Spleen (tissue), 11 donors: ENCODE results near the gene NRARP. TPM values are rescaled to one million over a fixed set of nuclear protein-coding genes. Genes with fewer than 3 reads are reported as not detected.

Experiments used
- DNase-seq: peaks from one replicate; pipeline ENCODE4 v3.0.0-alpha.2; 2020
- H3K27ac ChIP-seq, 8 donors: fragments of 200-600 bp; sonication (generic) in 7 of 8; 1 replicate in 4 of 8; 2 replicates in 4 of 8; pipeline versions ENCODE4 v1.5.0 to v1.8.0; 2016 to 2021; ENCODE audit warnings: inconsistent platforms in 4 of 8, mild to moderate bottlenecking in 4 of 8, moderate library complexity in 1 of 8
- H3K27me3 ChIP-seq, 7 donors: fragments of 200-600 bp; sonication (generic) in 6 of 7; replicated peaks in 1 of 7; 1 replicate in 4 of 7; 2 replicates in 3 of 7; pipeline versions ENCODE4 v1.5.0 to v1.8.0; 2016 to 2021; ENCODE audit warnings: inconsistent platforms in 3 of 7, mild to moderate bottlenecking in 1 of 7
- H3K36me3 ChIP-seq, 6 donors: fragments of 200-600 bp; sonication (generic) in 5 of 6; 1 replicate in 4 of 6; 2 replicates in 2 of 6; pipeline versions ENCODE4 v1.5.0 to v1.8.0; 2016 to 2021; ENCODE audit warnings: inconsistent platforms in 2 of 6
- H3K4me1 ChIP-seq, 6 donors: fragments of 200-600 bp; sonication (generic) in 5 of 6; 1 replicate in 3 of 6; 2 replicates in 3 of 6; pipeline versions ENCODE4 v1.5.0 to v1.8.0; 2016 to 2021; ENCODE audit warnings: inconsistent platforms in 3 of 6
- H3K4me3 ChIP-seq, 8 donors: fragments of 200-600 bp; sonication (generic) in 7 of 8; 1 replicate in 4 of 8; 2 replicates in 4 of 8; pipeline versions ENCODE4 v1.5.0 to v1.8.0; 2016 to 2021; ENCODE audit warnings: inconsistent platforms in 4 of 8, mild to moderate bottlenecking in 4 of 8, moderate library complexity in 2 of 8
- H3K9me3 ChIP-seq, 8 donors: fragments of 200-600 bp; sonication (generic) in 7 of 8; 1 replicate in 4 of 8; 2 replicates in 4 of 8; pipeline versions ENCODE4 v1.5.0 to v1.8.0; 2016 to 2021; ENCODE audit warnings: inconsistent platforms in 4 of 8
- CTCF ChIP-seq, 11 experiments: fragments of 200-600 bp in 7 of 11; fragments of 450-650 bp in 4 of 11; sonication (generic) in 4 of 11; IDR thresholded peaks in 8 of 11; conservative IDR thresholded peaks in 3 of 11; 1 replicate in 7 of 11; 2 replicates in 4 of 11; pipeline versions ENCODE4 v1.4.0 to v1.8.0; 2016 to 2021; ENCODE audit warnings: antibody characterized with exemption in 11 of 11, inconsistent platforms in 4 of 11, mild to moderate bottlenecking in 1 of 11
- POLR2A ChIP-seq, 3 donors: fragments of 450-650 bp; IDR thresholded peaks; one replicate each; pipeline ENCODE4 v1.5.1; 2017; ENCODE audit warnings: antibody characterized with exemption in 3 of 3, mild to moderate bottlenecking in 1 of 3
- POLR2AphosphoS5 ChIP-seq, 3 donors: sonication (generic); formaldehyde crosslinking; IDR thresholded peaks; one replicate each; pipeline ENCODE4 v1.5.1; 2017; ENCODE audit warnings: antibody characterized with exemption in 3 of 3
- WGBS, 5 donors: extraction: QIAGEN DNeasy Blood & Tissue Kit in 3 of 5; methylation state at CpG; one replicate each; pipeline versions ENCODE4 v1.1.5 to v1.1.7; 2013 to 2018; 5-methylcytosine and 5-hydroxymethylcytosine counted together
- intact Hi-C: fragments of 100-400 bp; cut with DNase I; formaldehyde crosslinking; loops from one replicate; pipeline ENCODE4 v1.15.0; 2023; ENCODE audit warnings: low total_unique reads
- polyA plus RNA-seq, 3 donors: library from polyadenylated mRNA; stranded (reverse); fragments of 200-250 nt; gene quantifications; one replicate each; pipeline ENCODE4 v1.2.1, GENCODE V29; 2013
- total RNA-seq, 7 donors: library from RNA; depleted of rRNA in 3 of 7; stranded (reverse); fragments of >200 nt in 3 of 7; fragmentation: NEBNext Ultra II Directional in 4 of 7; extraction: Animal tissue kit (Norgen Biotek cat#: 25700) in 4 of 7; gene quantifications; one replicate each; pipeline versions ENCODE4 v1.1.0 to v1.2.1, GENCODE V29; 2016 to 2021
- donor health status: healthy with polysubstance abuse.
- donor health status: DM: no; HTN: no; CAD: no; lungs with moderate emphysema.
- donor health status: DM: no; HTN: no; CAD: no.
- donor health status: Bipolar disorder and iron deficiency.
- donor health status: healthy.
- donor health status: DM: no; HTN: no; CAD: no.
- donor health status: DM: yes; HTN: yes; CAD: no.

Gene NRARP
- total and polyA plus RNA-seq, 10 donors, result 0.37 to 24.4 (median 8.0) TPM

DNA sequence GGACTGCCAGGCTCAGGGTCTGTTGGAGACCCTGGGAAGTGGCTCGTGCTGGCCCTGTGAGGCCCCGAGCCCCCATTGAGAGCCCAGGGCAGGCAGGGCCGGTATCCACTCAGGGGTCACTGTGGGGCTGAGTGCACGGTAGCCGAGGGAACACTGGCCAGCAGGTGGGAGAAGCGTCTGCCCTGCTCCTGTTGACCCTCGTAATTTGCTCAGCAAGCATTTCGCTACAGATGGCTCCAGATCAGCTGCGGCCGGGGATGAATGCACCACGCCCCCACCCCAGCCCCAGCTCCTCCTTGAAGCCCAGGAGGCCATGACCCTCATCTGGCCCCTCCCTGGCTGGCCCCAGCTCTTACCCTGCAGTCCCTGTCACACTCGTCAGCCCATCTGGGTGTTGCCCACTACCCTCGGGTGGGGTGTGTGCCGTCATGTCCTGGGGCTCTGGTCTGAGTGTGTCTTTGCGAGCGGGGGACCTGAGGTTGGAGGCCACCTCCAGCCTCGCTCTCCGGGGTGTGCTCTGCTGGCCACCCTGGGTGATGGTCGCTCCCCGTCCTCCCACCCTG is 6.1 kb upstream of the NRARP start:
- DNase-seq, result no peak
- Histone ChIP-seq H3K36me3 (no peaks in the 10 kb centered on the region), H3K27ac (no peak overlapping the region), H3K27me3 (peaks cover 0 to 48% (median 5%) of the 10 kb centered on the region in 7 donors), H3K4me1 (peaks cover 26 to 69% (median 47%) of the 10 kb centered on the region in 6 donors), H3K4me3 (no peak overlapping the region), H3K9me3 (no peaks in the 10 kb centered on the region)
- 75 to 84% (median 77%) methylated on average over 9 to 20 of the region's 20 CpGs for WGBS, 5 donors
- TF ChIP-seq POLR2A (IDR thresholded peaks at IDR 0.05), result no peak
- TF ChIP-seq POLR2AphosphoS5 (IDR thresholded peaks at IDR 0.05), result peak in 1 of 3 donors; percentile 16
- no peak for TF ChIP-seq CTCF (IDR thresholded peaks at IDR 0.05 in 8 of 11, conservative IDR thresholded peaks at IDR 0.05 in 3 of 11)
- intact Hi-C loops, result no loop called here

DNA sequence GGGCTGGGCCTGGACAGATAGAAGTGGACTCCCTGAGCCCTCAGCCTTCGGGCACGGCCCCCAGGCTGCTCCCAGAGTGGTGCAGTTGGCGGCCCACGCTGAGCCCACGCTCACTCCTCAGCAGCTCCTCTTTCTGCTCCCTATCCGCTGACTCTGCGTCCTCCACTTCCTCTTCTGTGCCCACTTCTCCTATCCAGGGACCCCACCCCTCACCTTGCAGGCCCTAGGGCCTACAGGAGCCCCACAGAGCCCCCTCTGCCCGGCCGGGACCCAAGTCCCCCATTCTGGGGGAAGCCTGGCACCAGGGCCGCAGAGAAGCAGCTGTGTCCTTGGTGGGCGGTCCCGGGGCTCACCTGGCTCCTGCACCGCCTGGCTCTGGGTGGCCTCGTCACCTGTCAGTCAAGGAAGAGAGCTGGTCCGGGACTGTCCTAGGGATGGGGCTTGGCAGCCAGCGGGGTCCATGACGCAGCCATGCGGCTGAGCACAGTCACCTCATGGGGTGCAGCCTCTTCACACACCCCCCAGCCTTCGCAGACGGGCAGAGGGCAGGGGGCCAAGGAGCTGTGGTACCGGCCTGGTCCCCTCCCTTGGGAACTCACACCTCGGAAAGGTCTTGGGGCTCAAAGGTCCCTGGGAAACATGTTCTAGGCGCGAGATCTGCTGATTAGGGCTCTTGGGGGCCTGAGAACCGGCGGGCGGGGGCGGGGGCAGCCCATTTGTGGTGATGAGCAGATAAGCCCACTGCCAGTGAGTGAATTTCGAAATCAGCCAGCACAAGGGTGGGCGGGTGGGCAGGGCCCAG is 5.4 kb upstream of the NRARP start:
- intact Hi-C loops, result no loop called here
- Histone ChIP-seq H3K36me3 (no peaks in the 10 kb centered on the region), H3K4me1 (peaks cover 33 to 75% (median 54%) of the 10 kb centered on the region in 6 donors), H3K9me3 (no peaks in the 10 kb centered on the region), H3K4me3 (no peak overlapping the region), H3K27ac (peak overlapping the region in 2 of 8 donors; percentile 68), H3K27me3 (peaks cover 0 to 55% (median 5%) of the 10 kb centered on the region in 7 donors)
- 26 to 40% (median 32%) methylated on average over 21 to 30 of the region's 30 CpGs for WGBS, 5 donors
- peak; percentile 77 for DNase-seq
- TF ChIP-seq POLR2AphosphoS5 (IDR thresholded peaks at IDR 0.05) (peak in 1 of 3 donors; percentile 2), POLR2A (IDR thresholded peaks at IDR 0.05) (no peak), CTCF (IDR thresholded peaks at IDR 0.05 in 8 of 11, conservative IDR thresholded peaks at IDR 0.05 in 3 of 11) (no peak)

DNA sequence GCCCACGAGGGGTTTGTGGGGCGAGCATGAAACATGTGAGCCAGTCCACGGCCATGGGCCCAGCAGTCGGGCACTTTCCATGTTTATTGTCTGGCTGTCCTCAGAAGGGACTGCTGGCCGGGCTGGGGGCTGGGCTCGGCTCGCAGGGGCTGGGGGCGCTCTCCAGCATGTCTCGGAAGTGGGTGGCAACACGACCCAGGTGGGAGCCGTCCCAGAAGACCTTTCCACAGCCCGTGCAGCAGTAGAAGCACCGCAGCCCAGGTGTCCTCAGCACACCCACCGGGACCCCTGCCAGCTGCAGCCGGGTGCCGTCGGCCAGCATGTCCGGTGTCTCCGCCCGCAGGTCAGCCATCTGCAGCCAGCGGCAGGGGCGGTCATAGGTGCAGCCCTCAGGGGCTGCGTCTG is 4.8 kb upstream of the NRARP start:
- 30 to 49% (median 36%) methylated on average over 4 to 23 of the region's 23 CpGs for WGBS, 5 donors
- Histone ChIP-seq H3K4me3 (no peak overlapping the region), H3K27me3 (peaks cover 0 to 57% (median 5%) of the 10 kb centered on the region in 7 donors), H3K4me1 (peaks cover 33 to 70% (median 54%) of the 10 kb centered on the region in 6 donors), H3K36me3 (no peaks in the 10 kb centered on the region), H3K27ac (peak overlapping the region in 6 of 8 donors; percentile 13 to 77 (median 68)), H3K9me3 (no peaks in the 10 kb centered on the region)
- TF ChIP-seq POLR2A (IDR thresholded peaks at IDR 0.05) (no peak), POLR2AphosphoS5 (IDR thresholded peaks at IDR 0.05) (peak; percentile 27 to 68 (median 40))
- no peak for DNase-seq
- intact Hi-C loops, result no loop called here

- peak overlapping the region; percentile 13 to 77 (median 68) for H3K27ac ChIP-seq
These were observed 4.2 kb upstream of the NRARP start for GRCh38 chr9:137306066-137306849.

More at GRCh38 chr9:137306066-137306849, 4.2 kb upstream of the NRARP start:
- Histone ChIP-seq H3K27me3 (peaks cover 0 to 61% (median 5%) of the 10 kb centered on the region in 7 donors), H3K36me3 (no peaks in the 10 kb centered on the region), H3K4me3 (peak overlapping the region in 1 of 8 donors; percentile 31), H3K9me3 (no peaks in the 10 kb centered on the region), H3K4me1 (peaks cover 33 to 69% (median 59%) of the 10 kb centered on the region in 6 donors)
- intact Hi-C loops, result no loop called here
- DNase-seq, result peak; percentile 77
- 17 to 25% (median 20%) methylated on average over 11 to 30 of the region's 30 CpGs for WGBS, 5 donors
- TF ChIP-seq CTCF (IDR thresholded peaks at IDR 0.05 in 8 of 11, conservative IDR thresholded peaks at IDR 0.05 in 3 of 11) (no peak), POLR2AphosphoS5 (IDR thresholded peaks at IDR 0.05) (peak in 2 of 3 donors; percentile 7), POLR2A (IDR thresholded peaks at IDR 0.05) (no peak)
